SU-DHL-6 (cell line): ENCODE data around the gene CLEC16A.

ENCODE experiments used
- H2AFZ ChIP-seq: fragments of 200-600 bp; sonication (generic); 2 replicates; pipeline ENCODE4 v1.6.1; 2014; ENCODE audit warnings: low read depth, mild to moderate bottlenecking, moderate library complexity, mixed read lengths, antibody characterized with exemption, low read length; ENCODE audit not compliant: severe bottlenecking
- H3F3A ChIP-seq: fragments of 200-600 bp; shearing (Covaris generic); 2 replicates; pipeline ENCODE4 v1.6.0; 2016; ENCODE audit warnings: antibody characterized with exemption, mild to moderate bottlenecking; ENCODE audit not compliant: insufficient read depth
- H3K27ac ChIP-seq: fragments of 200-600 bp; sonication (generic); 2 replicates; pipeline ENCODE4 v1.5.1; 2016; ENCODE audit warnings: low read depth, mild to moderate bottlenecking, low read length, moderate library complexity, mixed read lengths
- H3K27me3 ChIP-seq: fragments of 200-600 bp; sonication (generic), shearing (Covaris generic); 2 replicates; pipeline ENCODE4 v1.6.0; 2014; ENCODE audit warnings: mild to moderate bottlenecking, low read length
- H3K36me3 ChIP-seq: fragments of 200-600 bp; sonication (generic); 2 replicates; pipeline ENCODE4 v1.6.1; 2014; ENCODE audit warnings: mild to moderate bottlenecking, low read length, mixed read lengths
- H3K4me2 ChIP-seq: fragments of 300-600, 200-600 bp; shearing (Covaris generic), sonication (generic); 2 replicates; pipeline ENCODE4 v1.6.0; 2014; ENCODE audit warnings: low read length, low read depth, mild to moderate bottlenecking; ENCODE audit not compliant: poor library complexity, severe bottlenecking
- H3K4me3 ChIP-seq: fragments of 200-600 bp; sonication (generic); 2 replicates; pipeline ENCODE4 v1.5.1; 2014; ENCODE audit warnings: antibody characterized with exemption, low read length, mild to moderate bottlenecking, mixed read lengths; ENCODE audit not compliant: insufficient read depth, poor library complexity, severe bottlenecking
- H3K79me2 ChIP-seq: fragments of 200-600 bp; sonication (generic); 2 replicates; pipeline ENCODE4 v1.6.1; 2014; ENCODE audit warnings: mild to moderate bottlenecking, low read length, moderate library complexity; ENCODE audit not compliant: insufficient read depth
- H3K9ac ChIP-seq: fragments of 200-600 bp; sonication (generic); 2 replicates; pipeline ENCODE4 v1.7.0; 2014; ENCODE audit warnings: mild to moderate bottlenecking, low read length
- H3K9me2 ChIP-seq: fragments of 200-600 bp; sonication (generic); replicated peaks from 2 replicates; pipeline ENCODE4 v1.6.1; 2014; ENCODE audit warnings: low read length; ENCODE audit not compliant: insufficient read depth
- H3K9me3 ChIP-seq: fragments of 200-600 bp; sonication (generic); 2 replicates; pipeline ENCODE4 v1.6.1; 2014; ENCODE audit warnings: low read length, mixed read lengths; ENCODE audit not compliant: insufficient read depth
- H4K20me1 ChIP-seq: fragments of 200-600 bp; sonication (generic); 2 replicates; pipeline ENCODE4 v1.6.1; 2014; ENCODE audit warnings: low read depth, mild to moderate bottlenecking, antibody characterized with exemption, low read length, moderate library complexity, mixed read lengths
- CTCF ChIP-seq: fragments of 200-600 bp; sonication (generic); IDR thresholded peaks from one replicate; pipeline ENCODE4 v1.5.1; 2017; ENCODE audit warnings: antibody characterized with exemption, mild to moderate bottlenecking, low read length, moderate library complexity; ENCODE audit not compliant: insufficient read depth, poor library complexity, severe bottlenecking
- EZH2phosphoT487 ChIP-seq: fragments of 200-600 bp; sonication (generic), shearing (Covaris generic); conservative IDR thresholded peaks from 2 replicates; pipeline ENCODE4 v1.6.1; 2018; ENCODE audit warnings: mild to moderate bottlenecking, antibody characterized with exemption, low read length, moderate library complexity, mixed read lengths

CLEC16A gene

GRCh38 chr16:10931977-10932632, 12.3 kb upstream of the CLEC16A start:
- H3F3A ChIP-seq: no peaks in the 10 kb centered on the region
- no peaks in the 10 kb centered on the region for H3K36me3 ChIP-seq
- no peaks in the 10 kb centered on the region for H3K79me2 ChIP-seq
- H3K9ac ChIP-seq: no peak overlapping the region
- H3K9me3 ChIP-seq: no peaks in the 10 kb centered on the region
- no peak for TF ChIP-seq EZH2phosphoT487
- H3K27ac ChIP-seq: no peak overlapping the region
- no peak overlapping the region for H3K4me2 ChIP-seq
- no peaks in the 10 kb centered on the region for H3K9me2 ChIP-seq
- H3K4me3 ChIP-seq: no peak overlapping the region
- no peaks in the 10 kb centered on the region for H3K27me3 ChIP-seq
- H2AFZ ChIP-seq: no peak overlapping the region
- H4K20me1 ChIP-seq: no peaks in the 10 kb centered on the region

- no peak overlapping the region for H3K4me2 ChIP-seq
- no peaks in the 10 kb centered on the region for H3K27me3 ChIP-seq
- H2AFZ ChIP-seq: no peak overlapping the region
- H3K9me3 ChIP-seq: no peaks in the 10 kb centered on the region
- no peak overlapping the region for H3K9ac ChIP-seq
- no peaks in the 10 kb centered on the region for H3K9me2 ChIP-seq
- no peak overlapping the region for H3K4me3 ChIP-seq
- no peaks in the 10 kb centered on the region for H3F3A ChIP-seq
- H3K36me3 ChIP-seq: no peaks in the 10 kb centered on the region
- TF ChIP-seq CTCF (no peak), EZH2phosphoT487 (no peak)
- H3K27ac ChIP-seq: no peak overlapping the region
- H3K79me2 ChIP-seq: 0 out of 2 replicates have a peak, but pooled peaks cover 5% of the 10 kb centered on the region
- no peaks in the 10 kb centered on the region for H4K20me1 ChIP-seq
These were observed 11.2 kb upstream of the CLEC16A start for GRCh38 chr16:10932959-10933710.

GRCh38 chr16:10933865-10934264, 10.5 kb upstream of the CLEC16A start:
- H3K36me3 ChIP-seq: no peaks in the 10 kb centered on the region
- TF ChIP-seq EZH2phosphoT487 (no peak), CTCF (no peak)
- no peaks in the 10 kb centered on the region for H3F3A ChIP-seq
- H3K4me3 ChIP-seq: no peak overlapping the region
- H3K4me2 ChIP-seq: no peak overlapping the region
- H3K9me3 ChIP-seq: no peaks in the 10 kb centered on the region
- no peak overlapping the region for H3K9ac ChIP-seq
- H3K27me3 ChIP-seq: no peaks in the 10 kb centered on the region
- no peaks in the 10 kb centered on the region for H3K9me2 ChIP-seq
- H4K20me1 ChIP-seq: no peaks in the 10 kb centered on the region
- 0 out of 2 replicates have a peak, but pooled peaks cover 5% of the 10 kb centered on the region for H3K79me2 ChIP-seq
- no peak overlapping the region for H2AFZ ChIP-seq
- no peak overlapping the region for H3K27ac ChIP-seq
